ENCODE measurements around the gene CPXM2.

- TF ChIP-seq CTCF (IDR thresholded peaks at IDR 0.05; ENCODE audit: insufficient read depth, low read length), result no peak
- no peak for TF ChIP-seq POLR2AphosphoS5 (IDR thresholded peaks at IDR 0.05; ENCODE audit: low read depth)
- no peak for TF ChIP-seq SPI1 (IDR thresholded peaks at IDR 0.05; ENCODE audit: borderline replicate concordance, low read depth)
- TF ChIP-seq REST (IDR thresholded peaks at IDR 0.05; ENCODE audit: insufficient replicate concordance, low read depth), result no peak
Measured at GRCh38 chr10:123869020-123869414, 22.6 kb downstream of the CPXM2 start.
